ENCODE results near the gene TLR8. TPM values are rescaled to one million over a fixed set of nuclear protein-coding genes. Genes with fewer than 3 reads are reported as not detected.

The TLR8 gene
- total RNA-seq, 1 experiment from 2014 or later = not detected

GRCh38 chrX:12894074-12895030, 12.1 kb upstream of the TLR8 start:
- in situ Hi-C loops (cut with HindIII; ENCODE audit: low pct_unique_long_range_greater_than_20kb, low sequenced_read_pairs) (no loop called here), intact Hi-C loops (cut with micrococcal nuclease; ENCODE audit: unreplicated experiment) (no loop called here)
- Histone ChIP-seq H3K9me3 (ENCODE audit: control insufficient read depth, insufficient read depth, low read depth, low read length) (no peaks in the 10 kb centered on the region), H3K36me3 (ENCODE audit: control insufficient read depth, insufficient read depth, low read length) (no peaks in the 10 kb centered on the region), H3K4me1 (ENCODE audit: control insufficient read depth, insufficient read depth, low read length) (no peaks in the 10 kb centered on the region), H3K4me3 (ENCODE audit: low read depth in 2 of 2, low read length in 2 of 2) (no peak overlapping the region), H3K27ac (ENCODE audit: low read length) (no peak overlapping the region), H3K27me3 (ENCODE audit: control insufficient read depth, insufficient read depth, low read length) (no peaks in the 10 kb centered on the region)
- ChIA-PET CTCF (interaction anchor here (1.0 kb wide), 1 partner anchor 80 kb away, joined by 9 read pairs; no protein-coding TSS in a partner anchor), POLR2A (no interaction called here)
- ATAC-seq (no peak), DNase-seq (ENCODE audit: low read depth, low spot score) (no peak)
- no TSS peak for BruUV-seq (replicated peaks)
- TF ChIP-seq CTCF (IDR thresholded peaks at IDR 0.05) = peak; percentile 75
- TF ChIP-seq POLR2AphosphoS5 (IDR thresholded peaks at IDR 0.05; ENCODE audit: low read depth, low read length) = no peak

GRCh38 chrX:12895866-12896265, 10.6 kb upstream of the TLR8 start:
- Histone ChIP-seq H3K4me1 (ENCODE audit: control insufficient read depth, insufficient read depth, low read length) (no peaks in the 10 kb centered on the region), H3K36me3 (ENCODE audit: control insufficient read depth, insufficient read depth, low read length) (no peaks in the 10 kb centered on the region), H3K4me3 (ENCODE audit: low read depth in 2 of 2, low read length in 2 of 2) (no peak overlapping the region), H3K9me3 (ENCODE audit: control insufficient read depth, insufficient read depth, low read depth, low read length) (no peaks in the 10 kb centered on the region), H3K27me3 (ENCODE audit: control insufficient read depth, insufficient read depth, low read length) (no peaks in the 10 kb centered on the region), H3K27ac (ENCODE audit: low read length) (no peak overlapping the region)
- ChIA-PET CTCF (interaction anchor here (1.0 kb wide), 1 partner anchor 81 kb away, joined by 9 read pairs; no protein-coding TSS in a partner anchor), POLR2A (no interaction called here)
- no TSS peak for BruUV-seq (replicated peaks)
- intact Hi-C loops (cut with micrococcal nuclease; ENCODE audit: unreplicated experiment) = no loop called here
- no peak for DNase-seq (ENCODE audit: low read depth, low spot score)
- no peak for ATAC-seq
- in situ Hi-C loops (cut with HindIII; ENCODE audit: low pct_unique_long_range_greater_than_20kb, low sequenced_read_pairs) = no loop called here
- TF ChIP-seq TCF7L2 (IDR thresholded peaks at IDR 0.05; ENCODE audit: low read depth, low read length) = no peak
- no peak for TF ChIP-seq SIN3A (IDR thresholded peaks at IDR 0.05; ENCODE audit: borderline replicate concordance, insufficient read depth, low read depth, low read length)
- TF ChIP-seq CTCF (IDR thresholded peaks at IDR 0.05) = no peak
- TF ChIP-seq POLR2AphosphoS5 (IDR thresholded peaks at IDR 0.05; ENCODE audit: low read depth, low read length) = no peak
- TF ChIP-seq REST (IDR thresholded peaks at IDR 0.05; ENCODE audit: insufficient read depth in 1 of 2, low read depth in 2 of 2, low read length in 1 of 2) = no peak

Data from Panc1 (cell line).